IPS DF 4.7 (cell line): ENCODE data around the gene PTCSC3.

Experiments used
- DNase-seq: peaks from one replicate; pipeline ENCODE4 v3.0.0-alpha.2; 2013; ENCODE audit warnings: low spot score; ENCODE audit errors: extremely low read depth

PTCSC3 gene

GRCh38 chr14:36176524-36176923, at the start of gene PTCSC3:
Gene PTCSC3 (minus strand): TSS chr14:36176722.
- DNase-seq, result no peak

- no peak for DNase-seq
Measured at GRCh38 chr14:36226164-36226563, 49.6 kb upstream of the PTCSC3 start.

GRCh38 chr14:36224176-36224575, 47.7 kb upstream of the PTCSC3 start:
- no peak for DNase-seq

GRCh38 chr14:36223558-36223957, 47.0 kb upstream of the PTCSC3 start:
- no peak for DNase-seq

GRCh38 chr14:36222952-36223468, 46.5 kb upstream of the PTCSC3 start:
- no peak for DNase-seq

GRCh38 chr14:36222337-36222736, 45.8 kb upstream of the PTCSC3 start:
- DNase-seq, result no peak

- no peak for DNase-seq
Measured at GRCh38 chr14:36221112-36221511, 44.6 kb upstream of the PTCSC3 start.

- DNase-seq, result no peak
Measured at GRCh38 chr14:36217732-36218131, 41.2 kb upstream of the PTCSC3 start.

- DNase-seq, result no peak
Measured at GRCh38 chr14:36217027-36217426, 40.5 kb upstream of the PTCSC3 start.

GRCh38 chr14:36215217-36215598, 38.7 kb upstream of the PTCSC3 start:
- DNase-seq, result no peak

GRCh38 chr14:36214476-36215216, 38.1 kb upstream of the PTCSC3 start:
- DNase-seq, result no peak

- DNase-seq, result no peak
Measured at GRCh38 chr14:36212987-36213386, 36.5 kb upstream of the PTCSC3 start.

GRCh38 chr14:36212577-36212976, 36.1 kb upstream of the PTCSC3 start:
- DNase-seq, result no peak

GRCh38 chr14:36208690-36209278, 32.3 kb upstream of the PTCSC3 start:
- no peak for DNase-seq

GRCh38 chr14:36207500-36207899, 31.0 kb upstream of the PTCSC3 start:
- no peak for DNase-seq

- DNase-seq, result no peak
Measured at GRCh38 chr14:36204461-36205073, 28.0 kb upstream of the PTCSC3 start.

GRCh38 chr14:36198378-36198777, 21.9 kb upstream of the PTCSC3 start:
- DNase-seq, result no peak

GRCh38 chr14:36194663-36195062, 18.1 kb upstream of the PTCSC3 start:
- no peak for DNase-seq

- no peak for DNase-seq
Measured at GRCh38 chr14:36192530-36192929, 16.0 kb upstream of the PTCSC3 start.

GRCh38 chr14:36183402-36183801, 6.9 kb upstream of the PTCSC3 start:
- DNase-seq, result no peak

GRCh38 chr14:36181417-36181816, 4.9 kb upstream of the PTCSC3 start:
- no peak for DNase-seq

- no peak for DNase-seq
Measured at GRCh38 chr14:36177489-36177888, 967 bp upstream of the PTCSC3 start.
